Pancreas (tissue), 10 donors: ENCODE results near the gene ZSWIM1. TPM values are rescaled to one million over a fixed set of nuclear protein-coding genes. Genes with fewer than 3 reads are reported as not detected.

ENCODE experiments used
- ATAC-seq, 4 donors: fragments of 200-7000 bp; cut with Tn5 transposase; one replicate each; pipeline versions ENCODE4 v1.8.0 to v1.9.1; 2020; ENCODE audit warnings: mild to moderate bottlenecking in 4 of 4, moderate library complexity in 4 of 4
- DNase-seq, 6 donors: peaks; one replicate each; pipeline ENCODE4 v3.0.0-alpha.2; 2020
- FAIRE-seq: peaks from 2 replicates; lab custom pipeline; 2012; peaks lifted over from hg19 to GRCh38; lab: Jason Lieb, UNC
- H3K27ac ChIP-seq, 4 donors: fragments of 200-600 bp; sonication (generic); 1 replicate in 3 of 4; 2 replicates in 1 of 4; pipeline versions ENCODE4 v1.5.0 to v1.8.0; 2020
- H3K27me3 ChIP-seq, 4 donors: fragments of 200-600 bp; one replicate each; pipeline ENCODE4 v1.8.0; 2021
- H3K36me3 ChIP-seq, 3 donors: fragments of 200-600 bp; sonication (generic) in 1 of 3; one replicate each; pipeline versions ENCODE4 v1.5.0 to v1.8.0; 2020 to 2021
- H3K4me1 ChIP-seq, 3 donors: fragments of 200-600 bp; one replicate each; pipeline ENCODE4 v1.8.0; 2021
- H3K4me3 ChIP-seq, 4 donors: fragments of 200-600 bp; sonication (generic) in 2 of 4; one replicate each; pipeline versions ENCODE4 v1.5.0 to v1.8.0; 2020 to 2021
- H3K9me3 ChIP-seq, 4 donors: fragments of 200-600 bp; one replicate each; pipeline ENCODE4 v1.8.0; 2021
- CTCF ChIP-seq, 4 donors: fragments of 200-600 bp; sonication (generic) in 3 of 4; IDR thresholded peaks; one replicate each; pipeline versions ENCODE4 v1.5.0 to v1.8.0; 2021; ENCODE audit warnings: antibody characterized with exemption in 4 of 4
- WGBS, 2 donors: extraction: QIAGEN DNeasy Blood & Tissue Kit; methylation state at CpG; one replicate each; pipeline ENCODE4 v1.1.7; 2013; 5-methylcytosine and 5-hydroxymethylcytosine counted together
- intact Hi-C, 3 donors: fragments of 100-400 bp; cut with DNase I; formaldehyde crosslinking; loops; one replicate each; pipeline versions ENCODE4 v1.11.1 to v1.14.2; 2022
- polyA plus RNA-seq, 2 donors: library from polyadenylated mRNA; stranded (reverse); fragments of 200-250 nt; gene quantifications; one replicate each; pipeline ENCODE4 v1.2.3, GENCODE V29; 2013
- total RNA-seq, 6 donors: library from RNA; stranded (reverse); fragmentation: NEBNext Ultra II Directional in 4 of 6; extraction: Animal tissue kit (Norgen Biotek cat#: 25700) in 4 of 6; gene quantifications; one replicate each; pipeline versions ENCODE4 v1.2.1 to v1.2.4, GENCODE V29; 2021 to 2023
- donor health status: healthy with polysubstance abuse.
- donor health status: DM: no; HTN: no; CAD: no; lungs with moderate emphysema.
- donor health status: DM: no; HTN: no; CAD: no.
- donor health status: control.
- donor health status: control.
- donor health status: Bipolar disorder and iron deficiency.
- donor health status: DM: yes; HTN: yes; CAD: no.
- donor health status: DM: no; HTN: no; CAD: no.
- donor health status: DM: no; HTN: no; CAD: no.
- donor health status: DM: yes; HTN: yes; CAD: no.

Gene ZSWIM1
- total and polyA plus RNA-seq, 8 donors: 2.4 to 6.0 (median 3.3) TPM

- ATAC-seq (no peak), FAIRE-seq (no peak), DNase-seq (no peak)
- Histone ChIP-seq H3K4me1 (peaks cover 3 to 4% (median 4%) of the 10 kb centered on the region in 3 donors), H3K27ac (no peak overlapping the region), H3K4me3 (no peak overlapping the region), H3K36me3 (peaks cover 0 to 4% (median 0%) of the 10 kb centered on the region in 3 donors), H3K9me3 (no peaks in the 10 kb centered on the region), H3K27me3 (no peaks in the 10 kb centered on the region)
- no peak for TF ChIP-seq CTCF (IDR thresholded peaks at IDR 0.05)
- WGBS, 2 donors: 78 to 85% methylated on average over 12 of the region's 12 CpGs
- intact Hi-C loops: no loop called here
Observed at GRCh38 chr20:45894797-45895196, 13.8 kb downstream of the ZSWIM1 start.

GRCh38 chr20:45896641-45897161 lies 15.7 kb downstream of the ZSWIM1 start:
- H3K4me3 ChIP-seq: no peak overlapping the region
- H3K27ac ChIP-seq: no peak overlapping the region
- DNase-seq (no peak), ATAC-seq (no peak), FAIRE-seq (no peak)
- 92 to 93% methylated on average over 14 of the region's 14 CpGs for WGBS, 2 donors
- no peaks in the 10 kb centered on the region for H3K27me3 ChIP-seq
- intact Hi-C loops: no loop called here
- H3K36me3 ChIP-seq: peaks cover 0 to 16% (median 0%) of the 10 kb centered on the region in 3 donors
- no peak for TF ChIP-seq CTCF (IDR thresholded peaks at IDR 0.05)
- H3K4me1 ChIP-seq: peaks cover 3 to 4% (median 4%) of the 10 kb centered on the region in 3 donors
- no peaks in the 10 kb centered on the region for H3K9me3 ChIP-seq

GRCh38 chr20:45897289-45897688 lies 16.3 kb downstream of the ZSWIM1 start:
- ATAC-seq (no peak), FAIRE-seq (no peak), DNase-seq (no peak)
- Histone ChIP-seq H3K4me1 (peaks cover 0 to 4% (median 0%) of the 10 kb centered on the region in 3 donors), H3K27ac (no peak overlapping the region), H3K27me3 (no peaks in the 10 kb centered on the region), H3K9me3 (no peaks in the 10 kb centered on the region), H3K4me3 (no peak overlapping the region), H3K36me3 (peaks cover 0 to 20% (median 0%) of the 10 kb centered on the region in 3 donors)
- no peak for TF ChIP-seq CTCF (IDR thresholded peaks at IDR 0.05)
- intact Hi-C loops: no loop called here
- 74 to 81% methylated on average over 2 of the region's 2 CpGs for WGBS, 2 donors

- peaks cover 0 to 21% (median 0%) of the 10 kb centered on the region in 3 donors for H3K36me3 ChIP-seq
- WGBS, 2 donors: 92 to 93% methylated on average over 7 of the region's 7 CpGs
- DNase-seq: no peak
- ATAC-seq: no peak
- no peak for FAIRE-seq
- no peak overlapping the region for H3K27ac ChIP-seq
- H3K9me3 ChIP-seq: no peaks in the 10 kb centered on the region
- H3K27me3 ChIP-seq: no peaks in the 10 kb centered on the region
- peaks cover 0 to 2% (median 0%) of the 10 kb centered on the region in 3 donors for H3K4me1 ChIP-seq
- TF ChIP-seq CTCF (IDR thresholded peaks at IDR 0.05): no peak
- intact Hi-C loops: no loop called here
- no peak overlapping the region for H3K4me3 ChIP-seq
Observed at GRCh38 chr20:45897692-45898091, 16.7 kb downstream of the ZSWIM1 start.

- FAIRE-seq (no peak), ATAC-seq (no peak), DNase-seq (no peak)
- no peak overlapping the region for H3K27ac ChIP-seq
- WGBS, 2 donors: 90 to 91% methylated on average over 12 of the region's 12 CpGs
- intact Hi-C loops: no loop called here
- H3K4me1 ChIP-seq: no peaks in the 10 kb centered on the region
- H3K27me3 ChIP-seq: no peaks in the 10 kb centered on the region
- H3K4me3 ChIP-seq: no peak overlapping the region
- H3K36me3 ChIP-seq: peaks cover 0 to 22% (median 0%) of the 10 kb centered on the region in 3 donors
- no peaks in the 10 kb centered on the region for H3K9me3 ChIP-seq
- TF ChIP-seq CTCF (IDR thresholded peaks at IDR 0.05): no peak
Observed at GRCh38 chr20:45898285-45898684, 17.3 kb downstream of the ZSWIM1 start.
